Measurements from ENCODE around the gene VDAC1.

GRCh38 chr5:133957080-133957479, 47.7 kb downstream of the VDAC1 start:
- TF ChIP-seq EZH2 (IDR thresholded peaks at IDR 0.05; ENCODE audit: low read depth, low read length, severe bottlenecking) (no peak), CTCF (IDR thresholded peaks at IDR 0.05; ENCODE audit: control extremely low read depth in 1 of 3, insufficient read depth in 1 of 3, low read depth in 1 of 3, low read length in 3 of 3) (no peak), MAFK (IDR thresholded peaks at IDR 0.05; ENCODE audit: low read depth, low read length) (no peak), SP2 (IDR thresholded peaks at IDR 0.05; ENCODE audit: low read length) (no peak), POLR2A (IDR thresholded peaks at IDR 0.05; ENCODE audit: control extremely low read depth in 1 of 2, low read depth in 2 of 2, low read length in 2 of 2) (no peak), ATF3 (IDR thresholded peaks at IDR 0.05; ENCODE audit: insufficient read depth, low read depth, low read length) (no peak), SIN3A (conservative IDR thresholded peaks at IDR 0.05 in 1 of 2, IDR thresholded peaks at IDR 0.05 in 1 of 2; ENCODE audit: low read depth in 1 of 2, low read length in 2 of 2) (no peak), ATF2 (IDR thresholded peaks at IDR 0.05; ENCODE audit: low read length) (no peak), TAF1 (IDR thresholded peaks at IDR 0.05; ENCODE audit: low read depth, low read length) (no peak)

Measured in H1 (cell line).